Thyroid gland (tissue), 4 donors: ENCODE data around the gene ING4. TPM values are rescaled to one million over a fixed set of nuclear protein-coding genes. Genes with fewer than 3 reads are reported as not detected.
A peak's percentile ranks its signal among the peaks of the same experiment; 100 is the strongest.

ENCODE experiments used
- DNase-seq, 2 donors: peaks; one replicate each; pipeline ENCODE4 v3.0.0-alpha.2; 2019
- H3K27ac ChIP-seq, 3 donors: fragments of 200-600 bp; sonication (generic); 1 replicate in 2 of 3; 2 replicates in 1 of 3; pipeline ENCODE4 v1.5.1; 2016 to 2019; ENCODE audit warnings: mild to moderate bottlenecking in 1 of 3, moderate library complexity in 1 of 3
- H3K27me3 ChIP-seq: fragments of 200-600 bp; sonication (generic); one replicate; pipeline ENCODE4 v1.5.1; 2019
- H3K36me3 ChIP-seq, 2 donors: fragments of 200-600 bp; sonication (generic); one replicate each; pipeline ENCODE4 v1.5.1; 2016 to 2019
- H3K4me1 ChIP-seq, 2 donors: fragments of 200-600 bp; sonication (generic); one replicate each; pipeline ENCODE4 v1.5.1; 2017 to 2019
- H3K4me3 ChIP-seq, 3 donors: fragments of 200-600 bp; sonication (generic); replicated peaks in 1 of 3; 1 replicate in 2 of 3; 2 replicates in 1 of 3; pipeline ENCODE4 v1.5.1; 2016; ENCODE audit warnings: mild to moderate bottlenecking in 1 of 3
- H3K9me3 ChIP-seq: fragments of 200-600 bp; sonication (generic); one replicate; pipeline ENCODE4 v1.5.1; 2017
- CTCF ChIP-seq, 6 experiments: fragments of 200-600 bp in 3 of 6; fragments of 450-650 bp in 3 of 6; sonication (generic) in 3 of 6; IDR thresholded peaks; one replicate each; pipeline ENCODE4 v1.5.1; 2016 to 2019; ENCODE audit warnings: antibody characterized with exemption in 6 of 6, mild to moderate bottlenecking in 2 of 6, inconsistent platforms in 1 of 6, moderate library complexity in 1 of 6
- POLR2A ChIP-seq, 2 donors: fragments of 450-650 bp; IDR thresholded peaks; one replicate each; pipeline ENCODE4 v1.6.1; 2017; ENCODE audit warnings: antibody characterized with exemption in 2 of 2, mild to moderate bottlenecking in 2 of 2, moderate library complexity in 1 of 2
- WGBS, 2 donors: methylation state at CpG; one replicate each; pipeline ENCODE4 v1.1.5; 2017; 5-methylcytosine and 5-hydroxymethylcytosine counted together
- intact Hi-C: fragments of 100-400 bp; cut with DNase I; formaldehyde crosslinking; loops from one replicate; pipeline ENCODE4 v1.15.1; 2023
- total RNA-seq, 4 donors: library from RNA; depleted of rRNA; stranded (reverse); fragments of >200 nt; gene quantifications; one replicate each; pipeline ENCODE4 v1.2.3, GENCODE V29; 2016

The ING4 gene
- total RNA-seq, 4 donors from 2014 or later = 52.7 to 85.1 (median 67.2) TPM

GRCh38 chr12:6693832-6694355 is 31.0 kb upstream of the ING4 start:
- DNase-seq = no peak
- H3K27ac ChIP-seq = no peak overlapping the region
- TF ChIP-seq CTCF (IDR thresholded peaks at IDR 0.05) = no peak
- TF ChIP-seq POLR2A (IDR thresholded peaks at IDR 0.05) = no peak
- H3K9me3 ChIP-seq = no peaks in the 10 kb centered on the region
- H3K4me3 ChIP-seq = no peak overlapping the region
- H3K4me1 ChIP-seq = peaks cover 5 to 10% of the 10 kb centered on the region in 2 donors
- no peaks in the 10 kb centered on the region for H3K36me3 ChIP-seq
- no peaks in the 10 kb centered on the region for H3K27me3 ChIP-seq
- 76 to 78% methylated on average over 4 of the region's 4 CpGs for WGBS, 2 donors
- intact Hi-C loops = loop anchor here (5.0 kb wide), 1 partner anchor 33 kb away; no protein-coding TSS in a partner anchor

- intact Hi-C loops = loop anchor here (5.0 kb wide), 1 partner anchor 34 kb away; no protein-coding TSS in a partner anchor
- Histone ChIP-seq H3K4me3 (no peak overlapping the region), H3K36me3 (no peaks in the 10 kb centered on the region), H3K27me3 (no peaks in the 10 kb centered on the region), H3K4me1 (peaks cover 11 to 12% of the 10 kb centered on the region in 2 donors), H3K27ac (no peak overlapping the region), H3K9me3 (no peaks in the 10 kb centered on the region)
- 78 to 92% methylated on average over 2 of the region's 2 CpGs for WGBS, 2 donors
- no peak for DNase-seq
- TF ChIP-seq POLR2A (IDR thresholded peaks at IDR 0.05) (no peak), CTCF (IDR thresholded peaks at IDR 0.05) (no peak)
Measured at GRCh38 chr12:6692888-6693287, 30.0 kb upstream of the ING4 start.

GRCh38 chr12:6691473-6691872 is 28.6 kb upstream of the ING4 start:
- intact Hi-C loops = loop anchor here (5.0 kb wide), 1 partner anchor 36 kb away; no protein-coding TSS in a partner anchor
- Histone ChIP-seq H3K27ac (no peak overlapping the region), H3K4me1 (peaks cover 21 to 26% of the 10 kb centered on the region in 2 donors), H3K36me3 (no peaks in the 10 kb centered on the region), H3K27me3 (no peaks in the 10 kb centered on the region), H3K9me3 (no peaks in the 10 kb centered on the region), H3K4me3 (no peak overlapping the region)
- TF ChIP-seq POLR2A (IDR thresholded peaks at IDR 0.05) (no peak), CTCF (IDR thresholded peaks at IDR 0.05) (no peak)
- no peak for DNase-seq
- WGBS, 2 donors = 76 to 79% methylated on average over 4 of the region's 4 CpGs

DNA sequence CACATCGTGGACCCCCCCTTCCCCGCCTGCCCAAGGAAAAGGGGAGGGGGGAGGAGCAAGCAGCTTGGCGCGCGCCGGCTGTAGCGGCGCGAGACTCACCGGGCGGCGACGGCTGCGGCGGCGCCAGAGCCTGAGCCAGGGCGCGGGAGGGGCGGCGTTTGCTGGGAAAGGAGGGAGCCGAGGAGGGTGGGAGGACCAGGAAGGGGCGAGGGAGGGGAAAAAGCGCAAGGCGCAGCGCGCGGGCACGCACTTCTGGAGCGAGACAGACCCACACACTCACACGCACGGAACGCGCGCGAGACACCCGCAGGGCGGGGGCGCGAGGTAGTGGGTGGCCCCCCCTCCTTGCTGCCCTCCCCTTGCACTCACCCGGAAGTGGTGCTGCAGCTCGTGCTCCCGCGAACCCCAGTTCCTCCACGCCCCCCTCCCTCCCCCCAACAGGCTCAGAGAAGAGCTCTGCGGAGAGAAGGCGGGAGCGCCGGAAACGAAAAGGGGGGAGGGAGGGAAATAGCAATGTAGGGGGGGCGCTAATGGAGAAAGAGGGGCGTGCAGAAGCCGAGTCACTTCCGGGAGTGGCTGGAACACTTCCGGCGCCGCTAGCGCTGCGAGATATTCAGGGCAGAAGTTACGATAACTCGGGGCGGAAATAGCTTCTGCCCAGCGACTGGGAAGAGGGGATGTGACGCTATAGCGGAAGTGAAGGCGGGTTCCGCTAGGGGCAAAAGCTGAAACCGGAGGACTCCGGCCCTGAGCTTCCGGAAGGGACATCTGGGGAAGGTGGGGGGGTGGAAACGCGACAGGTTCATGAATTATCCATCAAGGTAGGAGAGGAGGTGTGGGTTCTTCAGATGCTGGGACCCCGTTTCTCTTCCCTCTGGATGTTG is 26.3 kb upstream of the ING4 start, which contains the start of gene ZNF384:
ZNF384 (minus strand) TSS at position 377 of the 884 bp plus-strand sequence. CDS start 9,855 bp downstream, outside the sequence.
- H3K36me3 ChIP-seq = no peaks in the 10 kb centered on the region
- H3K4me1 ChIP-seq = peaks cover 21 to 31% of the 10 kb centered on the region in 2 donors
- TF ChIP-seq CTCF (IDR thresholded peaks at IDR 0.05) = peak in 3 of 6 experiments; percentile 33 to 45 (median 36)
- peak in 1 of 2 donors; percentile 48 for TF ChIP-seq POLR2A (IDR thresholded peaks at IDR 0.05)

More for the DNA sequence above, 26.3 kb upstream of the ING4 start, which contains the start of gene ZNF384:
- Histone ChIP-seq H3K9me3 (no peaks in the 10 kb centered on the region), H3K4me3 (peak within 1 kb of the TSS; percentile 55 to 91 (median 80)), H3K27me3 (no peaks in the 10 kb centered on the region), H3K27ac (peak within 1 kb of the TSS; percentile 85 to 99 (median 96))
- intact Hi-C loops = no loop called here
- DNase-seq = peak; percentile 98 to 99
- WGBS, 2 donors = 1 to 2% methylated on average over 44 to 46 of the region's 72 CpGs
